Right atrium auricular region (tissue), 2 donors: ENCODE results near the gene YAF2. TPM values are rescaled to one million over a fixed set of nuclear protein-coding genes. Genes with fewer than 3 reads are reported as not detected.

ENCODE experiments used
- DNase-seq: peaks from one replicate; pipeline ENCODE4 v3.0.0-alpha.2; 2019; ENCODE audit warnings: low spot score
- H3K27ac ChIP-seq, 2 donors: fragments of 200-600 bp; sonication (generic); 1 replicate in 1 of 2; 2 replicates in 1 of 2; pipeline ENCODE4 v1.5.1; 2016 to 2019
- H3K27me3 ChIP-seq, 2 donors: fragments of 200-600 bp; sonication (generic); one replicate each; pipeline versions ENCODE4 v1.5.1 to v1.6.0; 2017 to 2019
- H3K36me3 ChIP-seq: fragments of 200-600 bp; sonication (generic); one replicate; pipeline ENCODE4 v1.5.1; 2016
- H3K4me1 ChIP-seq, 2 donors: fragments of 200-600 bp; sonication (generic); one replicate each; pipeline versions ENCODE4 v1.5.1 to v1.6.0; 2017 to 2019
- H3K4me3 ChIP-seq, 2 donors: fragments of 200-600 bp; sonication (generic); 1 replicate in 1 of 2; 2 replicates in 1 of 2; pipeline ENCODE4 v1.5.1; 2017 to 2019; ENCODE audit warnings: mild to moderate bottlenecking in 1 of 2, moderate library complexity in 1 of 2
- H3K9me3 ChIP-seq, 2 donors: fragments of 200-600 bp; sonication (generic); one replicate each; pipeline ENCODE4 v1.5.1; 2019
- total RNA-seq, 2 donors: library from RNA; depleted of rRNA; stranded (reverse); fragments of >200 nt; gene quantifications; one replicate each; pipeline ENCODE4 v1.1.0, GENCODE V29; 2016
- TF ChIP-seq, protein P1 (sequence below), 2 donors: fragments of 200-600 bp; sonication (generic); IDR thresholded peaks; one replicate each; pipeline ENCODE4 v1.5.1; 2019; ENCODE audit warnings: antibody characterized with exemption in 2 of 2

Gene YAF2
- total RNA-seq, 2 donors from 2014 or later: 54.3 to 63.2 TPM

- Histone ChIP-seq H3K4me1 (peaks cover 0 to 15% of the 10 kb centered on the region in 2 donors), H3K27ac (no peak overlapping the region), H3K36me3 (peaks cover 9% of the 10 kb centered on the region), H3K9me3 (no peaks in the 10 kb centered on the region), H3K4me3 (no peak overlapping the region), H3K27me3 (no peaks in the 10 kb centered on the region)
- no peak for DNase-seq
- TF ChIP-seq, protein P1, sequence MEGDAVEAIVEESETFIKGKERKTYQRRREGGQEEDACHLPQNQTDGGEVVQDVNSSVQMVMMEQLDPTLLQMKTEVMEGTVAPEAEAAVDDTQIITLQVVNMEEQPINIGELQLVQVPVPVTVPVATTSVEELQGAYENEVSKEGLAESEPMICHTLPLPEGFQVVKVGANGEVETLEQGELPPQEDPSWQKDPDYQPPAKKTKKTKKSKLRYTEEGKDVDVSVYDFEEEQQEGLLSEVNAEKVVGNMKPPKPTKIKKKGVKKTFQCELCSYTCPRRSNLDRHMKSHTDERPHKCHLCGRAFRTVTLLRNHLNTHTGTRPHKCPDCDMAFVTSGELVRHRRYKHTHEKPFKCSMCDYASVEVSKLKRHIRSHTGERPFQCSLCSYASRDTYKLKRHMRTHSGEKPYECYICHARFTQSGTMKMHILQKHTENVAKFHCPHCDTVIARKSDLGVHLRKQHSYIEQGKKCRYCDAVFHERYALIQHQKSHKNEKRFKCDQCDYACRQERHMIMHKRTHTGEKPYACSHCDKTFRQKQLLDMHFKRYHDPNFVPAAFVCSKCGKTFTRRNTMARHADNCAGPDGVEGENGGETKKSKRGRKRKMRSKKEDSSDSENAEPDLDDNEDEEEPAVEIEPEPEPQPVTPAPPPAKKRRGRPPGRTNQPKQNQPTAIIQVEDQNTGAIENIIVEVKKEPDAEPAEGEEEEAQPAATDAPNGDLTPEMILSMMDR (IDR thresholded peaks at IDR 0.05): no peak
Measured at GRCh38 chr12:42173961-42174521, 64.0 kb downstream of the YAF2 start.

- peaks cover 0 to 15% of the 10 kb centered on the region in 2 donors for H3K4me1 ChIP-seq
- TF ChIP-seq, protein P1 (IDR thresholded peaks at IDR 0.05): no peak
- H3K36me3 ChIP-seq: peaks cover 9% of the 10 kb centered on the region
- no peak for DNase-seq
- H3K27ac ChIP-seq: no peak overlapping the region
- no peaks in the 10 kb centered on the region for H3K27me3 ChIP-seq
- no peak overlapping the region for H3K4me3 ChIP-seq
- H3K9me3 ChIP-seq: no peaks in the 10 kb centered on the region
Measured at GRCh38 chr12:42172441-42173210, 65.4 kb downstream of the YAF2 start.

DNA sequence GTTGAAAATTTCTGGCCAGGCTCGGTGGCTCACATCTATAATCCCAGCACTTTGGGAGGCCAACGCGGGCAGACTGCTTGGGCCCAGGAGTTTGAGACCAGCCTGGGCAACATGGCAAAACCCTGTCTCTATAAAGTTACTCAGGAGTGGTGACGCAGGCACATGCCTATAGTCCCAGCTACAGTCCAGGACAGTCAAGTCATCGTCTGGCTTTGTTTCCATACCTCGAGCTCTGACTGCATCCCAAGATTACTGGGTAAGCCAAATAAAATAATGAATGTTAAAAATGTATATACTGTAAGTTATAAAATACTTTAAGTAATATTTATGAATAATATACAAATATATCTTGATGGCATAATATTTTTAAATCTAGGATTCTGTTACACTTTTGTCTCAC is 70.3 kb downstream of the YAF2 start:
- TF ChIP-seq, protein P1 (IDR thresholded peaks at IDR 0.05): no peak
- Histone ChIP-seq H3K4me1 (peaks cover 0 to 13% of the 10 kb centered on the region in 2 donors), H3K36me3 (peaks cover 9% of the 10 kb centered on the region), H3K9me3 (no peaks in the 10 kb centered on the region), H3K27ac (no peak overlapping the region), H3K27me3 (no peaks in the 10 kb centered on the region), H3K4me3 (no peak overlapping the region)
- DNase-seq: no peak

DNA sequence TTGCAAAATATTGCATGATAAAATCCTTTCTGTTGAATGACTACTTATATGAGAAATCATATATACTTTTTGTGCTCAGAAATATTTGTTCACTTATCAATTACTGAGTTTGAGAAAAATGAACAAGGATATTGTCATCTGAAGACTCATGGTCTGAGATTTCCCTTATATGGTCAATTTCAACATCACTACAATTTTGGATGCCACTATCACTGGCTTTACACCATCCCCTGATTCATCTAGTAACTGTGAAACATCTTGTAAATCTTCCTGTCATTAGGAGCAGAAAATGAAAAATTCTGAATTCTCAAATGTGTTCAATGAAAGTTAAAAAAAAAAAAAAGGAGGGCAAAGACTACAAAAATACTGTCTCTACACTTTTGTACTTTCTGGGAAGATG is 71.5 kb downstream of the YAF2 start:
- no peak overlapping the region for H3K27ac ChIP-seq
- H3K36me3 ChIP-seq: peaks cover 4% of the 10 kb centered on the region
- no peak overlapping the region for H3K4me3 ChIP-seq
- H3K27me3 ChIP-seq: no peaks in the 10 kb centered on the region
- TF ChIP-seq, protein P1 (IDR thresholded peaks at IDR 0.05): no peak
- peaks cover 0 to 15% of the 10 kb centered on the region in 2 donors for H3K4me1 ChIP-seq
- no peak for DNase-seq
- no peaks in the 10 kb centered on the region for H3K9me3 ChIP-seq

GRCh38 chr12:42163913-42164312 is 74.1 kb downstream of the YAF2 start:
- TF ChIP-seq, protein P1 (IDR thresholded peaks at IDR 0.05): no peak
- Histone ChIP-seq H3K4me3 (no peak overlapping the region), H3K27ac (no peak overlapping the region), H3K36me3 (peaks cover 7% of the 10 kb centered on the region), H3K4me1 (peaks cover 0 to 15% of the 10 kb centered on the region in 2 donors), H3K9me3 (no peaks in the 10 kb centered on the region), H3K27me3 (no peaks in the 10 kb centered on the region)
- DNase-seq: no peak
